HT-29 (cell line): ENCODE results near the gene MAGEA6. TPM values are rescaled to one million over a fixed set of nuclear protein-coding genes. Genes with fewer than 3 reads are reported as not detected.
A peak's percentile ranks its signal among the peaks of the same experiment; 100 is the strongest.
"Not testable (repeated sequence)": the region's sequence is repeated elsewhere in the genome, so short reads cannot be mapped to it uniquely, and the experiment has no call there.

Experiments used
- DNase-seq: peaks from one replicate; pipeline ENCODE4 v3.0.0-alpha.2; 2015; ENCODE audit warnings: low spot score
- total RNA-seq: library from RNA; depleted of rRNA; stranded (reverse); fragments of >200 nt; shearing (Covaris generic); gene quantifications from 2 replicates; pipeline ENCODE4 v1.2.3, GENCODE V29; 2014; rRNA removed

Gene MAGEA6, protein sequence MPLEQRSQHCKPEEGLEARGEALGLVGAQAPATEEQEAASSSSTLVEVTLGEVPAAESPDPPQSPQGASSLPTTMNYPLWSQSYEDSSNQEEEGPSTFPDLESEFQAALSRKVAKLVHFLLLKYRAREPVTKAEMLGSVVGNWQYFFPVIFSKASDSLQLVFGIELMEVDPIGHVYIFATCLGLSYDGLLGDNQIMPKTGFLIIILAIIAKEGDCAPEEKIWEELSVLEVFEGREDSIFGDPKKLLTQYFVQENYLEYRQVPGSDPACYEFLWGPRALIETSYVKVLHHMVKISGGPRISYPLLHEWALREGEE
- 3.2 and 8.3 TPM in 2 replicates for total RNA-seq

DNA sequence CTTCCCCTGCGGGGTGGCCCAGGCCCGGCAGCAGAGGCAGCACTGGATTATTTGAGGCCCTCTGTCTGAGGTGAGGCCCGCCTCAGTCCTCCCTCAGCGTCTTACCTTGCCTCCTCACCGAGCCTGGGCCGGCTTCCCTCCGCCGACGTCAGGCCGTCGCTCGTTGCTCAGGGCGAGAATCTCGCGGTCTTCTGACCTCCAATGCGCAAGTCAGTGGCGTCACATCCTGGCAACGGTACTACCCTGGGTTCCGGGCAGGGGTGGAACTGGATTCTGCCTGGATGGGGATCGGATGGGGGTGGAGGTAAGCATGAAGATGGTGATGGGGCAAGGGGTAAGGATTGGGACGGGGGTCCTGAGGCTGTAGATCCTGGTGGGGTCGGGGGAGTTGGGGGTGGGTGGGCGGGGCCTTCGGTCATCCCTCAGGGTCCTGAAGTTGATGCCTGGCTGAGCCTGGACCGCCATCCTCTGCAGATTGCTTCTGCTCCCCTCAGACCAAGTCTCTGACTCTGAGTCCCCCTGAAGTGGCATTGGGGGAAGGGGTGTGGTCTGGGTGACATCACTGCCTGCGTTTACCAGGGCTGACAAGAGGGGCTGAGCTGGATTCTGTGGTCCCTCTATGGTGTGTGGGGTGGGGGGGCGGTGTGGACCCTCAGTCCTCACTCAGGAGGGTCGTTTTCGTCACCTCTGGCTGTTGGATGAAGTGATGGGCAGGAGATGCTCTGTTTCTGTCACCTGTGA lies at the start of gene MAGEA6:
Gene MAGEA6 (minus strand): TSS at position 141 of the 741 bp plus-strand sequence. CDS start 2,039 bp downstream, outside the sequence.
- DNase-seq = not testable (repeated sequence)

DNA sequence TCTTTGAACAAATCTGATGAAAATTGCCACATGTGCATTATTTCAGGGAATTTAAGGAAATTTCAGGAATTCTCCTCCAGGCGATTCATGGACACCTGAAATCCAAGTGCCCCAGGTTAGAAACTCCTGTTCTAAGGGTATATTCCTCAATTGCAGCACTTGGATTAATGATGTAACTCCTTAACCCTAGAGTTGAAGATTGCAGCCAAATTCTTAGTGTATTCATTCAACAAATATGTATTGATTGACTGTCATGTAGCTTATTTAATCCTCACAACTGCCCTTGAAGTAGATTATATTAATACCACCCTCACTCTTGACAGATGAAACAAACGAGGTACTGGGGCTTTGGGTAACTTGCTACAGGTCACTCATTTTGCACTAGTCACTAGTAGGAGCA lies 49.8 kb upstream of the MAGEA6 start:
- no peak for DNase-seq

DNA sequence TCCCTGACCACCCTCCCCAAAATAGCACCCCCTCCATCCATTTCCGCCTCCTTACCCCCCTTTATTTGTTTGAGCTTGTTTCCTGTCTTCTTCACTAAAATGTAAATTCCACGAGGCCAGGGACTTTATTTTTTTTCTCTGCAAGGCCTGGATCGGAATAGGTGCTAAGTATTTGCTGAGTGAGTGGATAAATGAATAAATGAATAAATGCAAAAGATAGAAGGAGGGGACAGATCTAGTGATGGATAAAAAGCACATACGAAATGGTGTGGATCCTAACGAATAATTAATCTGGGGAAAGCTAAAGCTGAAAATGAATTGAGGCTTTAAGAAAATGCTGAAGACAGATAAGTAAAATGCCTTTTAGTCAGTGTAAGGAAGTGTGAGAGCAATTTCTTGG lies 48.9 kb upstream of the MAGEA6 start:
- DNase-seq = no peak

DNA sequence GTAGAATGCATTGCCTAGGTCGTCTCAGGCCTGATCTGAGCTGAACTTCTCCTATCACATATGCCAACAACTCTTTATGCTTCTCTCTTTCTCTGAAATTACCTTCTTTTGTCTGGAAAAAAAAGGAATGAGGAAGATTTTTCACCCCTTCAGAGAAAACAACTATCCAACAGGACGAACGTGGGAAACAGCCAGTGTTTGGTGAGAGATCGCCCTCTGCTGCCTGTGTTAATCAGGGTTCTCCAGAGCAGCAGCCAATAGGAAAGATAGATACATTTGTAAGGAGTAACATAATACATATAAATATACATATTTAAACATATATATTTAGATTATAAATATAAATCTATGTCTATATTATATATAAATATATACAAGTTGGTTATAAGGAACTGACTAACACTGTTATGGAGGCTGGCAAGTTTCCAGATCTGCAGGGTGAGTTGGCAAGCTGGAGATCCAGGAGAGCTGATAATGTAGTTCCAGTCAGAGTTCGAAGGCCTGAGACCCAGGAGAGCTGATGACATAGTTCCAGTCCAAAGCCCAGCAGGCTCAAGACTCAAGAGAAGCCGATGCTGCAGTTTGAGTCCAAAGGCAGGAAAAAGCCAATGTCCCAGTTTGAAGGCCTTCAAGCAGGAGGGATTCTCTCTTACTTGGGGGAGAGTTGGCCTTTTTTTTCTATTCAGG lies 47.7 kb upstream of the MAGEA6 start:
- DNase-seq = peak; percentile 64

DNA sequence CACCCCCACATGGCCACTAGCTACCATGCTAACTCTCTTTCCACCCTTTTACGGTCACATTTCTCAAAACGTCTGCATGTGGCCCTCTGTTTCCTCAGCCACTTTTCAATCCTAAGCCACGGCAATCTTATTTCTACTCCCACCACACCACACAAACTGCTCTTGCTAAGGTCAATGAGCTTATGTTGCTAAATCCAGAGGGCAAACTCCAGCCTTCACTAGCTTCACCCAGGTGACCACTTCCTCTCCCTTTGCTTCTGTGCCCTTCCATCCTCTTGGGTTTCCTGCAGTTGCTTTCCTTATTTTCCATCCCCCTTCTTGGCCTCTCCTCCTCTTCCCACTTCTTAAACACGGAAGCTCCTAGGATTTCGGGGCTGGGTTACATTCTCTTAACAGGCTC lies 44.6 kb upstream of the MAGEA6 start:
- DNase-seq = no peak

DNA sequence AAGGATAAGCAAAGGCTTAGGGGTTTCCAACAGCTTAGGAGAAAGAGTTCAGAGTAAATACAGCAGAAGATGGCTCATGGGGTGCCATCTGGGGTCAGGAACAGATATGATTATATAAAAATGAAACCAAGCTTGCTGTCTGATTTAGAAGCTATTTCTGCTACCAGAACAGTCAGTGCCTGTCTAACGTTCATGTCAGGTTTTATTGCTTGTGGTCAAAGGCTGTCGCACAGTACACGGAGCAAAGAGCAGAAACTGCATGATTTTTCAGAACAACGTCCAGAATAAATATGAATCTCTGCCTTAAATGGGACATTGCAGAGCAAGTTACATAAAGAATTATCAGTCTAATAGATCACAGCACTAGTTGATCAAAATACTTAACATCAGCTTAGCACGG lies 43.7 kb upstream of the MAGEA6 start:
- DNase-seq = no peak

DNA sequence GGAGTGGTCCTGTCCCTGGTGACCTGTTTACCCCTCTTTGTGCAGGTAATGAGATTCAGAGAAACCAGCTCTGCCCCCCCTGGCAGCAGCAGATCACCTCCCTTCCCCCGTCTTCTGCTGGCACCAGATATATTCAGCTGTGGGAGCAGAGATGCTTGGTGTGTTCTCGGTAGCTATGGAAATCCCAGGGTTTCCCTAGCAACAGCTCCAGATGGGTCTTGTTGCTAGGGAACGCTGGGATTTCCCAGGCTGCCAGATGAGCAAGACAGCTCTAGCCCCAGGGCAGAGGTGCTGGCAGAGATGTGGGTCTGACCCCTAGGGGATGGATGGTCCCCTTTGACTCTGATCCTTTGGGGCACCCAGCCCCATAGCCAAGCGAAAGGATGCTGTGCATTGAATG lies 40.9 kb upstream of the MAGEA6 start:
- DNase-seq = no peak

DNA sequence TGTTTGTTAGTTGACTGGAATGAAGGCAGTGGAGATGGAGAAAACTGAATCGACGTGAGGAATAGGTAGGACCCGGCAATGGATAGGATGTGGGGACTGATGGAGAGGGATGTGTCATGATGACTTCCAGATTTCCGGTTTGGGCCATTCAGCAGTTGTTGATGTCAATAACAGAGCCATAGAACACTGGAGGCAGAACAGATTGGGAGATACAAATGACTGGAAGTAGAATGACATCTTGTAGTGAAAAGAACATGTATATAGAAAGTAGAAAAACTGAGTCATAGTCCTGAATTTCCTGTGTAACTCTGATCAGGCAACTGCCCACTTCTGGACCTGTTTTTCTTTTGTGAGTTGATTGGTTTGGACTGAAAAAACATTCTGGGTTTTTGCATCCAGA lies 36.5 kb upstream of the MAGEA6 start:
- DNase-seq = no peak

DNA sequence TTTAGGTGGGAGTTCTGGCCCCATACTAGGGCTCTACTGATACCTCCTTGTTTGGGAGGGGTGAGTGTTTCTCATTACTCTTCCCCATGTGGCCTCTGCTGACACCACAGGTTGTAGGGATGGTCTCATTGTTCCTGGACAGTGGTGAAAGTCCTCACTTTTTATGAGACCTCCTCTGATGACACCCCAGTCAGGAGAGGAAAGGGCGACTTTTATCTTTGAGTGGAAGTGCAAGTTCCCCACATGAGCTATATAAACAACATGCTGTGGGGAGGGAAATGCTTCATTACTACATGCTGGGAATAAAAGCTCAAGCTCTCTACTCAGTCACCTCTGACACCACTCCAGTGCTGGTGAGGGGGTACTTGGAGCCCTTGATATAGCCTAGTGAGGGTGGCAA lies 29.5 kb upstream of the MAGEA6 start:
- DNase-seq = no peak

DNA sequence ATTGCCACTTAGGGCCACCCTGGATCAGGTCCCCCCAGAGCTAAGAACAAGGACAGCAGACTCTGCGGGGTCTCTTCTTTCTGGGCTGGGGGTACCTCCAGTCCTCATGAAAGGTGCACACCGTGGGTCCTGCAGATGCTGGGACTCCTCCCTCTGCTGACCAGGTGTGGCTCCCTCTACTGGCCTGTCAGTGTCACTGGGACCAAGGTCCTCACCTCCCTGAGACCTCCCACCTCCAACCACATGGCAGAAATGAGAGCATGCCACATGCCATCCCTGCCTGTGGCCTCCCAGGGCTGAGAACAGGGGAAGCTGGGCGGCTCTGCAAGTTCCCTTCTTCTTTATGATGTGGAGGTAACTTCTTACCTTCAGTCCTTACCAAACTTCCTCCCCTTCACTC lies 17.6 kb upstream of the MAGEA6 start:
- DNase-seq = not testable (repeated sequence)

DNA sequence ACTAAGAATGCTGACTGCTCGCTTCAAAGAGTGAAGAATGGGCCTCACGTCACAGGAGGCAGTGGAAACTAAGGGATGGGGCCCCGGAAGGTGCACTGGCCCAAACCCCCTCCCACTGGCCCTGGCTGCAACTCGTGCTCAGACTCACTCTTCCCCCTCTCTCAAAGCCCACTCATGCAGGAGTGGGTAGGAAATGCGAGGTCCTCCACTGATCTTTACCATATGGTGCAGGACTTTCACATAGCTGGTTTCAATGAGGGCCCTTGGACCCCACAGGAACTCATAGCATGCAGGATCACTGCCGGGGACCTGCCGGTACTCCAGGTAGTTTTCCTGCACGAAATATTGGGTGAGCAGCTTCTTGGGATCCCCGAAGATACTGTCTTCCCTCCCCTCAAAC lies 2.9 kb downstream of the MAGEA6 start:
- not testable (repeated sequence) for DNase-seq

DNA sequence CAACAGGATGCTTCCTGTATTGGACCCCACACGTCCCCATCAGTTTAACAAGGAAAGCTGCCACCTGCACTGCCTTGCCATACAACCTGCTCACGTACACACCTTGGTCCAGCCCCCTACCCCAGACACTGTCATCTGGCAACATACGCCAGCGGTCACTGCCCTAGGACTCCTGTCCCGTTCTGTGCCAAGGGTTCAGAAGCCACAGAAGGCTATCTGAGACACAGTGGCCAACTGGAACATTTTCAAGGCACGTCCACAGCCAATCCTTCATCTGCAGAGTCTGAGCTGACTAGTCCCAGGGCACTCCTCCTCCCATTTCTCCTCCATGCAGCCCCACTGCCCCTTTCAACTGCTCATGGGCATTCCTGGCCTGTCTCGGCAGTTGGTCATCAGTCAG lies 7.9 kb downstream of the MAGEA6 start:
- DNase-seq = not testable (repeated sequence)

DNA sequence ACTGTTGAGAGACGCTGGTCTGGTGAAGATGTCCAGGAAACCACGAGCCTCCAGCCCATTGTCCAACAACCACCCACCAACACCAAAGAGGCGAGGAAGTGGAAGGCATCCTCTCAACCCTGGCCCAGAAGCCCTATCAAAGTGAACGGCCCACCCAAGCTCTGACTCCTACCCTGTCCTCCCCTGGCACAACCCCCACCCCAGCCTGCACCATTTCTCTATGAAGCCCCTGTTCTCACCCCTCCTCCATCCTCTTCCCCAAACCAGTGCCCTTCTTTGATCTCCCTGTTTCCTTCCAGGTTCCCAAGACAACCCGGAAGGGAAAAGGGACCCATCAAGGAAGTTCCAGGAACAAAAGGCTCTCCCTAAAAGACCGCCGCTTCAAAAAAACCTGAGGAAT lies 9.9 kb downstream of the MAGEA6 start:
- not testable (repeated sequence) for DNase-seq

DNA sequence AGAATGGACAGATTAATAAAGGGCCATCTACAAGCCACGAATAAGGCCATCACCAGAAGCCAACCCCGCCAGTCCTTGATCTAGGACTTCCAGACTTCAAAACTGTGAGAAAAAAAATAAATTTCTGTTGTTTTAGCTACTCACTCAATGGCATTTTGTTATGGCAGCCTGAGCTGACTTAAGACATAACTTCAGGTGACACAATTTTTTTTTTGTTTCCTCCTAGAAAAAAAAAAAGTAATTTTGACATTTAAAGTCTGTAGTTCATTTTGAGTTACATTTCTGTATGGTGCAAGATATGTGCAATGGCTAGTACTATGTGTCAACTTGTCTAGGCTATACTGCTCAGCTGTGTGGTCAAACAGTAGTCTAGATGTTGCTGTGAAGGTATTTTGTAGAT lies 10.6 kb downstream of the MAGEA6 start, which contains the start of gene CSAG3:
Gene CSAG3 (plus strand): TSS at position 301 of the 400 bp plus-strand sequence.
- not testable (repeated sequence) for DNase-seq

DNA sequence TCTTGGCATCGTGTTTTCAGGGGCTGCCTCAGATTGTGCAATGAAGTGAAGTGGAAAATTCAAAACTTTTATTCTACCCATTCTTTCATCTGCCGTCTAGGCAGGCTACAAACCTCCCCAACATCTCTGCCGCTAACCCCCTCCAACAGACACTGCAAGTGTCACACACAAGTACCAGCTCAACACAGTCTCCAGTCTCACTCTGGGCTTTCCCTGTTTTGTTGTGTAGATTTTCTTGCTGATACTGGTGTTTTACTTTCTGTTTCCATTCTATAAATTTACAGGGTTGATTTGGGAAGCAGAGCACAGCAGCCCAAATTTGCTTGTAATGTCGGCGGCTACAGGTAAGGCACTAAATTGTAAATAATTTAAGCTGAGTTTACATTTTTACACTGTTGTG lies 14.6 kb downstream of the MAGEA6 start:
- not testable (repeated sequence) for DNase-seq

DNA sequence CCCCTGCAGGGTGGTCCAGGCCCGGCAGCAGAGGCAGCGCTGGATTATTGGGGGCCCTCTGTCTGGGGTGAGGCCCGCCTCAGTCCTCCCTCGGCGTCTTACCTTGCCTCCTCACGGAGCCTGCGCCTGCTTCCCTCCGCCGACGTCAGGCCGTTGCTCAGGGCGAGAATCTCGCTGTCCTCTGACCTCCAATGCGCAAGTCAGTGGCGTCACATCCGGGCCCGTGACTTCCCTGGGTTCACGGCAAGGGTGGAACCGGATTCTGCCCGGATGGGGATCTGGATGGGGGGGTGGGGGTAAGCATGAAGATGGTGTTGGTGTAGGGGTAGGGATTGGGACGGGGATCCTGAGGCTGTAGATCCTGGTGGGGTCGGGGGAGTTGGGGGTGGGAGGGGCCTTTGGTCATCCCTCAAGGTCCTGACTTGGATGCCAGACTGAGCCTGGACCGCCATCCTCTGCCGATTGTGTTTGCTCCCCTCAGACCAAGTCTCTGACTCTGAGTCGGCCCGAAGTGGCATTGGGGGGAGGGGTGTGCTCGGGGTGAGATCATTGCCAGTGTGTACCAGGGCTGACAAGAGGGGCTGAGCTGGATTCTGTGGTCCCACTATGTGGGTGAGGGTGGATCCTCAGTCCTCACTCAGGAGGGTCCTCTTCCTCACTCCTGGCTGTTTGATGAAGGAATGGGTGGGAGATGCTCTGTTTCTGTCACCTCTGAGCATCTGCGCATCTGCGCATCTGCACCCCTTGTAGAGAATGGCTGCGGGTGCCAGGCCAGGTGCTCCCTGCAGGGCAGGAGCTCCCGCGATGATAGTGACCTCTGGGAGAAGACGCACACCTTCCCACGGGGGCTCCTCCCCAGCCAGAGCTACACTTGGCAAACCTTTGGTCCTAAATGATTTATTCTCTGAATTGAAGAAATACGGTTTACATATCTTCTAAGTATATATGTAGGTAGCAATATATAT lies 15.5 kb downstream of the MAGEA6 start, which contains the start of gene MAGEA2:
Gene MAGEA2 (minus strand): TSS at position 157 of the 965 bp plus-strand sequence. CDS start 2,479 bp downstream, outside the sequence.
- DNase-seq = not testable (repeated sequence)

DNA sequence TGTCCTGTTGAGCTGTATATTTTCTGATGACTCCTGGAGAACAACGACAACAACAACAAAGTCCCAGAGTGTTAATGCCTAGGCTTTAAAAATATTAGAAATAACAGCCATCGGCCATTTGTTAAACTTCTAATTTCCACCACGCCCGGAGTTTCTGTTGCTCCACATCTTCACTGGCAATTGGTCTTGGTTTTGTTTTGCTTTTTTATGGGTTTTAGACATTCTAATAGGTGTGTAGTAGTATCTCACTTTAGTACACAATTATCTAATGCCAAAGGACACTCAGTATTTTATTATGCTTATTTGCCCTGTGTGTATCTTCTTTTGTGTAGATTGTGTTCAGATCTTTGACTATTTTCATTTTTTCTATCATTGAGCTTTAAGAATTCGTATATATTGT lies 30.9 kb downstream of the MAGEA6 start:
- no peak for DNase-seq

DNA sequence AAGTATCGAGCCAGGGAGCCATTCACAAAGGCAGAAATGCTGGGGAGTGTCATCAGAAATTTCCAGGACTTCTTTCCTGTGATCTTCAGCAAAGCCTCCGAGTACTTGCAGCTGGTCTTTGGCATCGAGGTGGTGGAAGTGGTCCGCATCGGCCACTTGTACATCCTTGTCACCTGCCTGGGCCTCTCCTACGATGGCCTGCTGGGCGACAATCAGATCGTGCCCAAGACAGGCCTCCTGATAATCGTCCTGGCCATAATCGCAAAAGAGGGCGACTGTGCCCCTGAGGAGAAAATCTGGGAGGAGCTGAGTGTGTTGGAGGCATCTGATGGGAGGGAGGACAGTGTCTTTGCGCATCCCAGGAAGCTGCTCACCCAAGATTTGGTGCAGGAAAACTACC lies 33.0 kb downstream of the MAGEA6 start:
- DNase-seq = not testable (repeated sequence)

DNA sequence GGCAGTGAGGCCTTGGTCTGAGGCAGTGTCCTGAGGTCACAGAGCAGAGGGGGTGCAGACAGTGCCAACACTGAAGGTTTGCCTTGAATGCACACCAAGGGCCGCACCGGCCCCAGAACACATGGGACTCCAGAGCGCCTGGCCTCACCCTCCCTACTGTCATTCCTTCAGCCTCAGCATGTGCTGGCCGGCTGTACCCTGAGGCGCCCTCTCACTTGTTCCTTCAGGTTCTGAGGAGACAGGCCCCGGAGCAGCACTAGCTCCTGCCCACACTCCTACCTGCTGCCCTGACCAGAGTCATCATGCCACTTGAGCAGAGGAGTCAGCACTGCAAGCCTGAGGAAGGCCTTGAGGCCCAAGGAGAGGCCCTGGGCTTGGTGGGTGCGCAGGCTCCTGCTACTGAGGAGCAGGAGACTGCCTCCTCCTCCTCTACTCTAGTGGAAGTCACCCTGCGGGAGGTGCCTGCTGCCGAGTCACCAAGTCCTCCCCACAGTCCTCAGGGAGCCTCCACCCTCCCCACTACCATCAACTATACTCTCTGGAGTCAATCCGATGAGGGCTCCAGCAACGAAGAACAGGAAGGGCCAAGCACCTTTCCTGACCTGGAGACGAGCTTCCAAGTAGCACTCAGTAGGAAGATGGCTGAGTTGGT lies 33.5 kb downstream of the MAGEA6 start:
- no peak for DNase-seq

DNA sequence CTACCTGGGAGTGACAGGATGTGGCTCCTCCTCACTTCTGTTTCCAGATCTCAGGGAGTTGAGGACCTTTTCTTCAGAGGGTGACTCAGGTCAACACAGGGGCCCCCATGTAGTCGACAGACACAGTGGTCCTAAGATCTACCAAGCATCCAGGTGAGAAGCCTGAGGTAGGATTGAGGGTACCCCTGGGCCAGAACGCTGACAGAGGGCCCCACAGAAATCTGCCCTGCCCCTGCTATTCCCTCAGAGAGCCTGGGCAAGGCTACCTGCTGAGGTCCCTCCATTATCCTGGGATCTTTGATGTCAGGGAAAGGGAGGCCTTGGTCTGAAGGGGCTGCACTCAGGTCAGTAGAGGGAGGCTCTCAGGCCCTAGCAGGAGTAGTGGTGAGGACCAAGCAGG lies 34.4 kb downstream of the MAGEA6 start:
- no peak for DNase-seq
